Uterus (tissue), 4 donors: ENCODE data around the gene C2CD2L. TPM values are rescaled to one million over a fixed set of nuclear protein-coding genes. Genes with fewer than 3 reads are reported as not detected.
"Not testable (repeated sequence)": the region's sequence is repeated elsewhere in the genome, so short reads cannot be mapped to it uniquely, and the experiment has no call there.

Experiments used
- DNase-seq, 2 donors: peaks; one replicate each; pipeline ENCODE4 v3.0.0-alpha.2; 2019 to 2020
- H3K27ac ChIP-seq, 2 donors: fragments of 200-600 bp; sonication (generic); 1 replicate in 1 of 2; 2 replicates in 1 of 2; pipeline ENCODE4 v1.5.1; 2016 to 2018
- H3K27me3 ChIP-seq, 2 donors: fragments of 200-600 bp; sonication (generic); one replicate each; pipeline ENCODE4 v1.5.1; 2018 to 2019; ENCODE audit warnings: control low read depth in 1 of 2
- H3K36me3 ChIP-seq, 2 donors: fragments of 200-600 bp; sonication (generic); one replicate each; pipeline ENCODE4 v1.5.1; 2019; ENCODE audit warnings: control low read depth in 1 of 2
- H3K4me1 ChIP-seq, 2 donors: fragments of 200-600 bp; sonication (generic); one replicate each; pipeline ENCODE4 v1.5.1; 2018 to 2019; ENCODE audit warnings: control low read depth in 1 of 2
- H3K4me3 ChIP-seq, 2 donors: fragments of 200-600 bp; sonication (generic); 1 replicate in 1 of 2; 2 replicates in 1 of 2; pipeline ENCODE4 v1.5.1; 2018 to 2019; ENCODE audit warnings: mild to moderate bottlenecking in 1 of 2
- H3K9me3 ChIP-seq, 2 donors: fragments of 200-600 bp; sonication (generic); one replicate each; pipeline ENCODE4 v1.5.1; 2019; ENCODE audit warnings: control low read depth in 1 of 2
- POLR2A ChIP-seq, 2 donors: fragments of 450-650 bp; IDR thresholded peaks; one replicate each; pipeline ENCODE4 v1.6.1; 2016; ENCODE audit warnings: antibody characterized with exemption in 2 of 2, mild to moderate bottlenecking in 1 of 2, moderate library complexity in 1 of 2
- intact Hi-C: fragments of 100-400 bp; cut with DNase I; formaldehyde crosslinking; loops from one replicate; pipeline ENCODE4 v1.15.1; 2023; ENCODE audit warnings: low total_unique reads
- total RNA-seq, 4 donors: library from RNA; depleted of rRNA in 3 of 4; stranded (reverse); fragments of >200 nt in 3 of 4; gene quantifications; one replicate each; pipeline versions ENCODE4 v1.1.0 to v1.2.4, GENCODE V29; 2014 to 2023
- TF ChIP-seq, protein P1 (sequence below), 4 experiments: fragments of 200-600 bp in 2 of 4; fragments of 450-650 bp in 2 of 4; sonication (generic) in 2 of 4; IDR thresholded peaks; one replicate each; pipeline ENCODE4 v1.5.1; 2016 to 2019; ENCODE audit warnings: antibody characterized with exemption in 4 of 4, mild to moderate bottlenecking in 2 of 4, moderate library complexity in 1 of 4
- donor health status: DM: yes; HTN: yes; CAD: no.

Gene C2CD2L
- total RNA-seq, 4 donors from 2014 or later, result 1.8 to 14.3 (median 2.7) TPM

DNA sequence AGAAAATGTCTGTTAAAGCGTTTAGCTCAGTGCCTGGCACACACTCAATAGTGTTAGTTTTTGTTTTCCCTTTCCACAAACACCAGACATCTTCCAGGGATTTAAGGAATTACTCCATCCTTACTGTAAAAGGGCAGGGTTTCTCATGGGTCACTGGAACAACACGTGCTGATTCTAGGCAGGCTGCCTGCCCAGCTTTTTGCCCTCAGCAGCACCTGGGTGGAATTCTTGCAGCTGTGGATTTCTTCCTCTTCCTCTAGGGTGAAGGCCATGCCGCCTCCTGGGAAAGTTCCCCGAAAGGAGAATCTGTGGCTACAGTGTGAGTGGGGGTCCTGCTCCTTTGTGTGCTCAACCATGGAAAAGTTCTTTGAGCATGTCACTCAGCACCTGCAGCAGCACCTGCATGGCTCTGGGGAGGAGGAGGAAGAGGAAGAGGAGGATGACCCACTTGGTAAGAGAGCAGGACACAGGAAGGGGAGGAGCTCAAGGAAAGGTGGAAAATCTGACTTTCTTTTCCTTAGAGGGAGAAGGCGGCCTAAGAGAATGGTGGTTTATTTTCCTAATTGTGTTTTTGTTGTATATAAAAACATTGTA lies 19.6 kb downstream of the C2CD2L start:
- no peaks in the 10 kb centered on the region for H3K9me3 ChIP-seq
- no peak for TF ChIP-seq POLR2A (IDR thresholded peaks at IDR 0.05)
- TF ChIP-seq, protein P1, sequence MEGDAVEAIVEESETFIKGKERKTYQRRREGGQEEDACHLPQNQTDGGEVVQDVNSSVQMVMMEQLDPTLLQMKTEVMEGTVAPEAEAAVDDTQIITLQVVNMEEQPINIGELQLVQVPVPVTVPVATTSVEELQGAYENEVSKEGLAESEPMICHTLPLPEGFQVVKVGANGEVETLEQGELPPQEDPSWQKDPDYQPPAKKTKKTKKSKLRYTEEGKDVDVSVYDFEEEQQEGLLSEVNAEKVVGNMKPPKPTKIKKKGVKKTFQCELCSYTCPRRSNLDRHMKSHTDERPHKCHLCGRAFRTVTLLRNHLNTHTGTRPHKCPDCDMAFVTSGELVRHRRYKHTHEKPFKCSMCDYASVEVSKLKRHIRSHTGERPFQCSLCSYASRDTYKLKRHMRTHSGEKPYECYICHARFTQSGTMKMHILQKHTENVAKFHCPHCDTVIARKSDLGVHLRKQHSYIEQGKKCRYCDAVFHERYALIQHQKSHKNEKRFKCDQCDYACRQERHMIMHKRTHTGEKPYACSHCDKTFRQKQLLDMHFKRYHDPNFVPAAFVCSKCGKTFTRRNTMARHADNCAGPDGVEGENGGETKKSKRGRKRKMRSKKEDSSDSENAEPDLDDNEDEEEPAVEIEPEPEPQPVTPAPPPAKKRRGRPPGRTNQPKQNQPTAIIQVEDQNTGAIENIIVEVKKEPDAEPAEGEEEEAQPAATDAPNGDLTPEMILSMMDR (IDR thresholded peaks at IDR 0.05), result no peak
- peaks cover 0 to 10% of the 10 kb centered on the region in 2 donors for H3K4me1 ChIP-seq
- no peaks in the 10 kb centered on the region for H3K36me3 ChIP-seq
- H3K27me3 ChIP-seq, result no peaks in the 10 kb centered on the region
- DNase-seq, result no peak
- intact Hi-C loops, result no loop called here
- peak overlapping the region in 1 of 2 donors; percentile 18 for H3K27ac ChIP-seq
- H3K4me3 ChIP-seq, result no peak overlapping the region

DNA sequence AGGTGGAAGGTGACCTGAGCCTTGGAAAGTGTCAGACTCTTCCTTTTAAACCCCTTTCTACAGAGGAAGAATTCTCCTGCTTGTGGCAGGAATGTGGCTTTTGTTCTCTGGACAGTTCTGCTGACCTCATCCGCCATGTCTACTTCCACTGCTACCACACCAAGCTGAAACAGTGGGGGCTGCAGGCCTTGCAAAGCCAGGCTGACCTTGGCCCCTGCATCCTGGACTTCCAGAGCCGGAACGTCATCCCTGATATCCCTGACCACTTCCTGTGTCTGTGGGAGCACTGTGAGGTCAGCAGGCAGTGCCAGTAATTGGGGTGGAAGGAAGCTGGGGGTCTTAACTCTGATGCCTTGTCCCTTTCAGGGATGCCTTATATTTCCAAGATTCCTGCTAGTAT lies 23.5 kb downstream of the C2CD2L start:
- Histone ChIP-seq H3K27ac (no peak overlapping the region), H3K27me3 (no peaks in the 10 kb centered on the region), H3K36me3 (no peaks in the 10 kb centered on the region), H3K9me3 (no peaks in the 10 kb centered on the region), H3K4me1 (no peaks in the 10 kb centered on the region), H3K4me3 (no peak overlapping the region)
- TF ChIP-seq, protein P1 (IDR thresholded peaks at IDR 0.05), result no peak
- DNase-seq, result no peak
- intact Hi-C loops, result no loop called here

GRCh38 chr11:119134389-119134978 lies 27.3 kb downstream of the C2CD2L start:
- intact Hi-C loops, result no loop called here
- no peak overlapping the region for H3K4me3 ChIP-seq
- no peaks in the 10 kb centered on the region for H3K27me3 ChIP-seq
- no peak for TF ChIP-seq POLR2A (IDR thresholded peaks at IDR 0.05)
- TF ChIP-seq, protein P1 (IDR thresholded peaks at IDR 0.05), result peak in 1 of 4 experiments; percentile 15
- H3K4me1 ChIP-seq, result no peaks in the 10 kb centered on the region
- H3K9me3 ChIP-seq, result no peaks in the 10 kb centered on the region
- H3K27ac ChIP-seq, result no peak overlapping the region
- H3K36me3 ChIP-seq, result no peaks in the 10 kb centered on the region
- DNase-seq, result no peak

GRCh38 chr11:119139276-119139675 lies 32.1 kb downstream of the C2CD2L start:
- H3K27ac ChIP-seq, H3K4me3 ChIP-seq, intact Hi-C loops, DNase-seq, H3K36me3 ChIP-seq, H3K4me1 ChIP-seq, H3K9me3 ChIP-seq, H3K27me3 ChIP-seq: not testable (repeated sequence)

DNA sequence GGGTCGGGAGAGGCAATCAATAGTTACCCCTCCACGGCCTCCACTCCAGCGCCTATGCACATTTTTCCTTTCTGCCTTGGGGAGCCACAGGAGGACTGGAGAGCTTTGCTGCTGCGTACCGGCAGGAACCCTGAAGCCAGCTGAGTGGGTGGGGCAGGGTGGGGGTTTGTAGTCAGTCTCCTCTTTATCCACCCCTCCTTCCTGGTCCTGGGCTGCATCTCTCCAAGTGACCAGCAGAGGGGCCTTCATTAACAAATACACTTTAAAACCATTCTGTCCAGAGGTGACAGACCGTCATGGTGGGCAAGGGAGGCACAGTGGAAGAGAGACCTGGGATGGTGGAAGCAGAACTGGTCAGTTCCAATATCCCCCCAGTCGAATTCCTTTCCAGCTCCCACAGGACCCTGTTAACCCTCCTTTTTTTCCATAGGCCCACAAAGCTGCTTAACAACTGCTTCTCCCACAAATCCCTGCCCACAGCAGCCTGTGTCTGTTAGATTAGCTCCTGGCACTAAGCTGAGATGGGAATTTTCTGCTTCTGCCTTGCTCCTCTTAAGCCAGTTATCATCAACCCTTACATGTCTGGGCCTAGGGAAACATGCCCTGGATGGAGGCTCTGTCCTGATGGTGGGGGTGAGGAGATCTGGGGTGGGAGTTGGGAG lies 37.8 kb downstream of the C2CD2L start:
- Histone ChIP-seq H3K9me3 (no peaks in the 10 kb centered on the region), H3K27me3 (no peaks in the 10 kb centered on the region), H3K36me3 (no peaks in the 10 kb centered on the region), H3K27ac (no peak overlapping the region), H3K4me3 (no peak overlapping the region), H3K4me1 (peaks cover 0 to 7% of the 10 kb centered on the region in 2 donors)
- TF ChIP-seq POLR2A (IDR thresholded peaks at IDR 0.05), result no peak
- TF ChIP-seq, protein P1 (IDR thresholded peaks at IDR 0.05), result peak; percentile 48 to 71 (median 58)
- DNase-seq, result peak; percentile 46 to 56
- intact Hi-C loops, result no loop called here
